ENCODE results near the gene PBRM1. TPM values are rescaled to one million over a fixed set of nuclear protein-coding genes. Genes with fewer than 3 reads are reported as not detected.

The PBRM1 gene
- total and polyA plus RNA-seq, 2 donors (not counting 1 experiment from before 2014, with no cell fraction given), result 16.8 to 85.9 TPM

- Histone ChIP-seq H3K27ac (ENCODE audit: low read length in 2 of 2) (no peak overlapping the region), H3K36me3 (replicated peaks in 1 of 2; ENCODE audit: control extremely low read depth in 1 of 2, control insufficient read depth in 1 of 2, extremely low read depth in 1 of 2, insufficient read depth in 2 of 2, low read length in 1 of 2) (peaks cover 11 to 39% of the 10 kb centered on the region in 2 experiments), H2AFZ (ENCODE audit: insufficient read depth, low read depth, low read length, poor library complexity, severe bottlenecking) (no peak overlapping the region), H3K9ac (ENCODE audit: low read length) (no peak overlapping the region), H3K4me1 (ENCODE audit: control insufficient read depth in 2 of 2, insufficient read depth in 2 of 2, low read length in 2 of 2) (no peaks in the 10 kb centered on the region), H3K27me3 (replicated peaks in 1 of 4; ENCODE audit: control extremely low read depth in 1 of 4, control insufficient read depth in 3 of 4, insufficient read depth in 4 of 4, low read length in 3 of 4) (no peaks in the 10 kb centered on the region), H3K4me2 (replicated peaks; ENCODE audit: low read depth, low read length, poor library complexity, severe bottlenecking) (no peak overlapping the region), H4K20me1 (ENCODE audit: control insufficient read depth, insufficient read depth, low read length, poor library complexity, severe bottlenecking) (no peaks in the 10 kb centered on the region), H3K9me3 (ENCODE audit: control extremely low read depth in 1 of 3, control insufficient read depth in 2 of 3, insufficient read depth in 1 of 3, low read length in 2 of 3) (no peaks in the 10 kb centered on the region), H3K79me2 (ENCODE audit: control insufficient read depth, insufficient read depth, low read length) (no peaks in the 10 kb centered on the region), H3K4me3 (ENCODE audit: control extremely low read depth in 1 of 5, extremely low read depth in 1 of 5, insufficient read depth in 1 of 5, low read depth in 2 of 5, low read length in 4 of 5) (no peak overlapping the region)
- POLR2A ChIA-PET, result no interaction called here
- Mint-ChIP-seq H3K4me1 (no peaks in the 10 kb centered on the region), H3K4me3 (no peak overlapping the region), H3K27me3 (no peaks in the 10 kb centered on the region), H3K27ac (no peak overlapping the region), H3K9me3 (ENCODE audit: insufficient read depth) (no peaks in the 10 kb centered on the region)
- TF ChIP-seq EZH2 (IDR thresholded peaks at IDR 0.05; ENCODE audit: borderline replicate concordance, insufficient read depth, low read depth, low read length, poor library complexity, severe bottlenecking) (no peak), CTCF (IDR thresholded peaks at IDR 0.05) (no peak)
- no peak for DNase-seq
- CTCF ChIA-PET, result no interaction called here
- intact Hi-C loops (cut with micrococcal nuclease), result no loop called here
- WGBS (ENCODE audit: insufficient coverage), result 100% methylated on average over 1 of the region's 3 CpGs
- ATAC-seq (ENCODE audit: low read depth), result no peak
These were observed 51.9 kb downstream of the PBRM1 start for GRCh38 chr3:52633786-52634185.

- no peaks in the 10 kb centered on the region for H3K4me1 ChIP-seq (ENCODE audit: control insufficient read depth in 2 of 2, insufficient read depth in 2 of 2, low read length in 2 of 2)
- no peak for ATAC-seq (ENCODE audit: low read depth)
- POLR2A ChIA-PET, result no interaction called here
- no peak overlapping the region for H3K4me2 ChIP-seq (replicated peaks; ENCODE audit: low read depth, low read length, poor library complexity, severe bottlenecking)
- no peak overlapping the region for H3K27ac ChIP-seq (ENCODE audit: low read length in 2 of 2)
- Mint-ChIP-seq H3K4me3 (no peak overlapping the region), H3K4me1 (no peaks in the 10 kb centered on the region), H3K9me3 (ENCODE audit: insufficient read depth) (no peaks in the 10 kb centered on the region), H3K27ac (no peak overlapping the region), H3K27me3 (no peaks in the 10 kb centered on the region)
- CTCF ChIA-PET, result no interaction called here
- no peak for DNase-seq
- H3K79me2 ChIP-seq (ENCODE audit: control insufficient read depth, insufficient read depth, low read length), result no peaks in the 10 kb centered on the region
- intact Hi-C loops (cut with micrococcal nuclease), result no loop called here
- no peaks in the 10 kb centered on the region for H3K9me3 ChIP-seq (ENCODE audit: control extremely low read depth in 1 of 3, control insufficient read depth in 2 of 3, insufficient read depth in 1 of 3, low read length in 2 of 3)
- H3K4me3 ChIP-seq (ENCODE audit: control extremely low read depth in 1 of 5, extremely low read depth in 1 of 5, insufficient read depth in 1 of 5, low read depth in 2 of 5, low read length in 4 of 5), result no peak overlapping the region
- H2AFZ ChIP-seq (ENCODE audit: insufficient read depth, low read depth, low read length, poor library complexity, severe bottlenecking), result no peak overlapping the region
- H3K9ac ChIP-seq (ENCODE audit: low read length), result no peak overlapping the region
- no peaks in the 10 kb centered on the region for H3K27me3 ChIP-seq (replicated peaks in 1 of 4; ENCODE audit: control extremely low read depth in 1 of 4, control insufficient read depth in 3 of 4, insufficient read depth in 4 of 4, low read length in 3 of 4)
- TF ChIP-seq CTCF (IDR thresholded peaks at IDR 0.05), result no peak
- no peak for TF ChIP-seq EZH2 (IDR thresholded peaks at IDR 0.05; ENCODE audit: borderline replicate concordance, insufficient read depth, low read depth, low read length, poor library complexity, severe bottlenecking)
- peaks cover 13 to 49% of the 10 kb centered on the region in 2 experiments for H3K36me3 ChIP-seq (replicated peaks in 1 of 2; ENCODE audit: control extremely low read depth in 1 of 2, control insufficient read depth in 1 of 2, extremely low read depth in 1 of 2, insufficient read depth in 2 of 2, low read length in 1 of 2)
- WGBS (ENCODE audit: insufficient coverage), result 86% methylated on average over 1 of the region's 3 CpGs
- H4K20me1 ChIP-seq (ENCODE audit: control insufficient read depth, insufficient read depth, low read length, poor library complexity, severe bottlenecking), result no peaks in the 10 kb centered on the region
These were observed 60.7 kb downstream of the PBRM1 start for GRCh38 chr3:52625041-52625440.
